C4-2B (cell line): ENCODE results near the gene RFX8.

Experiments used
- H3K27ac ChIP-seq: fragments of 450-650 bp; 2 replicates; pipeline ENCODE4 v1.5.1; 2017
- ZFX ChIP-seq: fragments of 450-650 bp; IDR thresholded peaks from 2 replicates; pipeline ENCODE4 v1.6.1; 2017
- TF ChIP-seq, protein P1 (sequence below): fragments of 450-650 bp; conservative IDR thresholded peaks from 2 replicates; pipeline ENCODE4 v1.5.1; 2017; ENCODE audit warnings: mild to moderate bottlenecking

Gene RFX8

DNA sequence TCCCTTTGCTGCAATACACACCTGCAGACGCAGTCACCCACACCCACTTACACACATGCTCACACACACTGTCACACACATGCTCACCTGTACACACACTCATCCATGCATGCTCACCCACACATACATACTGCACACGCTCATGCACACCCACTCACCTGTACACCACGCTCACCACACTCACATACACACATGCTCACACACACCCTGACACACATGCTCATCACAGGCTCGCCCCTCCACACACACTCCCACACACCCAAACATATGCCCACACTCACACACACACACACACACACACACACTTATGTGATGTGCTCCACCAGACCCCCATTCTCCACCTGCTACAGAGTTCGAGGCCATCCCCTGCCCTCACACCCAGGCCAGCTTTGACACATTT is 64.8 kb downstream of the RFX8 start:
- H3K27ac ChIP-seq = no peak overlapping the region
- TF ChIP-seq, protein P1, sequence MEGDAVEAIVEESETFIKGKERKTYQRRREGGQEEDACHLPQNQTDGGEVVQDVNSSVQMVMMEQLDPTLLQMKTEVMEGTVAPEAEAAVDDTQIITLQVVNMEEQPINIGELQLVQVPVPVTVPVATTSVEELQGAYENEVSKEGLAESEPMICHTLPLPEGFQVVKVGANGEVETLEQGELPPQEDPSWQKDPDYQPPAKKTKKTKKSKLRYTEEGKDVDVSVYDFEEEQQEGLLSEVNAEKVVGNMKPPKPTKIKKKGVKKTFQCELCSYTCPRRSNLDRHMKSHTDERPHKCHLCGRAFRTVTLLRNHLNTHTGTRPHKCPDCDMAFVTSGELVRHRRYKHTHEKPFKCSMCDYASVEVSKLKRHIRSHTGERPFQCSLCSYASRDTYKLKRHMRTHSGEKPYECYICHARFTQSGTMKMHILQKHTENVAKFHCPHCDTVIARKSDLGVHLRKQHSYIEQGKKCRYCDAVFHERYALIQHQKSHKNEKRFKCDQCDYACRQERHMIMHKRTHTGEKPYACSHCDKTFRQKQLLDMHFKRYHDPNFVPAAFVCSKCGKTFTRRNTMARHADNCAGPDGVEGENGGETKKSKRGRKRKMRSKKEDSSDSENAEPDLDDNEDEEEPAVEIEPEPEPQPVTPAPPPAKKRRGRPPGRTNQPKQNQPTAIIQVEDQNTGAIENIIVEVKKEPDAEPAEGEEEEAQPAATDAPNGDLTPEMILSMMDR = no peak
- TF ChIP-seq ZFX = no peak

DNA sequence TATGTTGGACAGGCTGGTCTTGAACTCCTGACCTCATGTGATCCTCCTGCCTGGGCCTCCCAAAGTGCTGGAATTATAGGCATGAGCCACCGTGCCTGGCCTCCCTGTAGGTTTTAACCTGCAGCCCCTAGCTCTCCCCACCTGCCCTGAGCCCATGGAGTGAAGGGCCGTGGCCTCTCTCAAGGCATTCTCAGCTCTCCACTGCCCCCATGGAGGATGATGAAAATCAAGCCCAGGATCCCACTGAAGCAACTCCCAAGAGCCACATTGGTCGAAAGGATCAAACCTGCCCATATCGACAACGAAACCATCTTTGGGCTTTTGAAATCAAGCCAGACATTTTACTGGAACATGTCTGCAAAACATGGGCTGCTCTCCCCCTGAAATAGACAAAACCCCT is 65.2 kb downstream of the RFX8 start:
- H3K27ac ChIP-seq = no peak overlapping the region
- no peak for TF ChIP-seq ZFX
- TF ChIP-seq, protein P1 = no peak

DNA sequence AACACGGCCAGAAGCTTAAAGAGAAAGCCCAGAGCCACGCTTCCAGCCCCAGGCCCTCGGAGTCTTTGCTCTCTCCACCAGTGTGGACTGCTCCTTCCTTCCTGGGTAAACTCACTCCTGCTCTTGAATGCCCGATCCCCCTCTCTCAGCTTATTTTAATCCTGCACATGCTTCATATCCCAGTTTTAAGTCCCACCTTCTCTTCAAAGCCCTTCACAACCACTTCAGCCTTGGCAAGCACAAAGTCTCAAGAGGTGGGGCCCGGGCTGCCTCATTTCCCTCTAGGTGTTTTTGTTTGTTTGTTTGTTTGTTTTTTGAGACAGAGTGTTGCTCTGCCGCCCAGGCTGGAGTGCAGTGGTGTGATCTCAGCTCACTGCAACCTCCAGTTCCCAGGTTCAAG is 66.0 kb downstream of the RFX8 start:
- no peak for TF ChIP-seq ZFX
- TF ChIP-seq, protein P1 = no peak
- no peak overlapping the region for H3K27ac ChIP-seq

DNA sequence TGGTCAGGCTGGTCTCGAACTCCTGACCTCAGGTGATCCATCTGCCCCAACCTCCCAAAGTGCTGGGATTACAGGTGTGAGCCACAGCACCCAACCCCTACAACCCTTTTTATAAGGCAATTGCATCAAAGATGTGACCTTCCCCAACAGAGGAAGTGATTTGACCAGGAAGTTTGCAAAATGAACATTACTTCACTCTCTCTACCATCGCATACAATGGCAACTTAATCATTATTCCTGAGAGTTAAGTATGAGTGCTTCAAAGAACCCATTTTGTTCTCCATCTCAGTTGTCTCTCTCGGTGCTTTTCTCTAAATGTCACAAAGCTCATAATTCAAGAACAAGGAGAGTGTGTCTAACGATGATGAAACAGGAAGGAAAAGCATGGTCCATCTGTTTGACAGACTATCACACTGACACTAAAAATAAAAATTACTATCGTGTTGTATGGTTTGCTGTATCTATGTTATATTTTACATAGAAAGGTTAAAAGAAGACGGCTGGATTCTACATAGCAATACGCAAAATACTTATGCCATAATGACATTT is 69.5 kb downstream of the RFX8 start:
- TF ChIP-seq, protein P1 = no peak
- no peak for TF ChIP-seq ZFX
- H3K27ac ChIP-seq = no peak overlapping the region

DNA sequence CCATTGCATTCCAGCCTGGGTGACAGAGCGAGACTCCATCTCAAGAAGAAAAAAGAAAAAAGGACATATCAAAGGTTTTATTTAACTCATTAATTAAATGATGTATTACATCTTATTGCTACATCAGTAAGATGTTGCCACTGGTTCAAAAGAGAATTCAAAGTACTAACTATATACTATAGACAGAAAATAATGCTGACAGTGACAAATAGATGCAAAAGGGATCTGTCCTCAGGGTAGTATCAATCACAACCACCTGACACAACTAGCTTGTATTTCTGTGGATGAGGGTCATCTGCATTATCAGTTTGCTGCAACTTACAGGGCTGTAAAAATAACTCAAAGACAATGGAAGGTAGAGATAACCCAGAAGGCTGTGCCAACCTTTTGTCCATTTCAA is 71.2 kb downstream of the RFX8 start:
- no peak overlapping the region for H3K27ac ChIP-seq
- no peak for TF ChIP-seq ZFX
- TF ChIP-seq, protein P1 = no peak

DNA sequence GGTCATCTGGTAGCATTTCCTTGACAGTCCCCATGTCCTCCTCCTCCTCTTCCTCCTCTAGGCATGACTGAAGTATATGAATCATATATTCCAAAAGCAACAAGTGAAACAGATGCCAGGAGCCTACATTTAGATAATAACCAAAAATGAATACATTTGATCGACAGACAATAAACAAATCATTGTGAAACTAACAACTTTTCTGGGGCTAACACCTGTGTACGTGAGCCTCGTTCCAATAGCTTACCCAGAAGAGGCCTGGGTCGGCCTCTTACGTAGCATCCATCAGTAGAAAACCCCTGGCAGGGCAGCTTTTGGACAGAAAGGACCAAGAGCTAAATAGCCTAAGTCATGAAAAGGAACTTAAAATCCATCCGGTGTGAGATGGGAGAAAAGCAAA is 72.3 kb downstream of the RFX8 start:
- no peak for TF ChIP-seq ZFX
- TF ChIP-seq, protein P1 = no peak
- no peak overlapping the region for H3K27ac ChIP-seq

DNA sequence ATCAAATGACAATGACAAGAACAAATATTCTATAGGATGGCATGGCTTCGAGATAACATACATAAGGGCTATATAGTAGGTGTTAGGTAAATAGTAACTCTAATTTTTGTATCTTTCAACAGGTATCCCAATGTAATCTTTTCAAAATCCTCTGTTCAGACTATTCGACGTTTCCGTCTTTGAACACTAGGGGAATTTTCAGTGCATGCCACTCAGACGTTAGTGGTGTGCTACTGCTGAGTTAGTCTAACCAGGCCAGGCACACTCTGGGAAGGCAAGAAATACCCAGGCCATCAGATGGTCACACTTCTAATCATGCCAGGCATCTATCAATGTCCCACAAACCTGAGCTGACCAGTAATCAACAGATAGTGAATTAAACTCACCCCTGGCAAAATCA is 73.0 kb downstream of the RFX8 start:
- no peak overlapping the region for H3K27ac ChIP-seq
- no peak for TF ChIP-seq ZFX
- TF ChIP-seq, protein P1 = peak; percentile 35
